Adipose tissue (tissue), 3 donors: ENCODE measurements around the gene LPCAT1. TPM values are rescaled to one million over a fixed set of nuclear protein-coding genes. Genes with fewer than 3 reads are reported as not detected.
"Not testable (repeated sequence)": the region's sequence is repeated elsewhere in the genome, so short reads cannot be mapped to it uniquely, and the experiment has no call there.

Experiments used
- H3K27ac ChIP-seq: one replicate; pipeline ENCODE4 v1.5.1; 2013; ENCODE audit warnings: low read depth, low read length
- WGBS, 3 donors: extraction: QIAGEN DNeasy Blood & Tissue Kit; methylation state at CpG; one replicate each; pipeline ENCODE4 v1.1.7; 2013; 5-methylcytosine and 5-hydroxymethylcytosine counted together
- polyA plus RNA-seq, 3 donors: library from polyadenylated mRNA; stranded (reverse); fragments of 200-250 nt; gene quantifications; one replicate each; pipeline ENCODE4 v1.2.3, GENCODE V29; 2013
- donor health status: healthy with polysubstance abuse.
- donor health status: Bipolar disorder and iron deficiency.
- donor health status: healthy.

LPCAT1 gene
- polyA plus RNA-seq, 3 donors = 7.5 to 21.7 (median 21.0) TPM

GRCh38 chr5:1514819-1515310 lies 8.9 kb downstream of the LPCAT1 start:
- WGBS, 3 donors = 76 to 96% (median 93%) methylated on average over 11 of the region's 11 CpGs
- H3K27ac ChIP-seq = not testable (repeated sequence)

- WGBS, 3 donors = 83 to 89% (median 88%) methylated on average over 30 of the region's 30 CpGs
Observed at GRCh38 chr5:1514027-1514818, 9.5 kb downstream of the LPCAT1 start.

GRCh38 chr5:1513326-1514026 lies 10.3 kb downstream of the LPCAT1 start:
- 53 to 76% (median 53%) methylated on average over 26 of the region's 26 CpGs for WGBS, 3 donors
- no peak overlapping the region for H3K27ac ChIP-seq

More at GRCh38 chr5:1514027-1514818, 9.5 kb downstream of the LPCAT1 start:
- H3K27ac ChIP-seq = no peak overlapping the region

DNA sequence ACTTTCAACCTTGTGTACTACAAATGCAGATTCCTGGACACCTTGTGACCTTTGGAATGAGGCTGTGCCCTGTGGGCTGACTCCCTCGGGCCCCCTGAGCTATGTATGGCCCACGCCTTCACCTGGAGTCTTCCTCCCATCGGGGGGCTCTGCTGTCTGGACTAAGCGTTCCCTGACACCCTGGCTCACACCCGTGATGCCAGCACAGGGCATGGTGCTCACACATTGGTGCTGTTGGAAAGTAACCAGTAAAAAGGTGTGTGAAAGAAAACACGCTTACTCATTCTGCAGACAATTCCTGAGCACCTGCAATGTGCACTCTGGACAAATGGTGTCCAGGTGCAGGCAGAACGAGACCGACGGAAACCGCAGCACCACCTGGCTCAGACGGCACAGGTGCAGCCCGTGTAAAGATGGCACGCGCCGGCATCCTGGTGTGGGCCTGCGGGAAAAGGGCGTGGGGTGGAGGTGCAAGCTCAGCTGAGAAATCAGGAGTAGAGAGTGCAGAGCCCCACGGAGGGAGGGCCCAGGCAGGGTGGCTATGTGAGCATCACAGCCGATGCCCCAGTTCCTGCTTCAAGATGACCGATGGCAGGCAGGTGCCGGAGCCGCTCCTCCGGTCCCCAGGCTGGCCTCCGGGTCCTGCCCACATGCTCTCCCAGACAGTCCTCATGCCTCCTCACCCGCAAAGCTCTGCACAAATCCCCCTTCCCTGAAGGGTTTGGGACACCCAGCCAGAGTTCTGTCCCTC lies 11.0 kb downstream of the LPCAT1 start:
- 90 to 95% (median 93%) methylated on average over 25 of the region's 25 CpGs for WGBS, 3 donors
- no peak overlapping the region for H3K27ac ChIP-seq

GRCh38 chr5:1511651-1512540 lies 11.9 kb downstream of the LPCAT1 start:
- no peak overlapping the region for H3K27ac ChIP-seq
- WGBS, 3 donors = 87 to 90% (median 88%) methylated on average over 21 of the region's 21 CpGs

DNA sequence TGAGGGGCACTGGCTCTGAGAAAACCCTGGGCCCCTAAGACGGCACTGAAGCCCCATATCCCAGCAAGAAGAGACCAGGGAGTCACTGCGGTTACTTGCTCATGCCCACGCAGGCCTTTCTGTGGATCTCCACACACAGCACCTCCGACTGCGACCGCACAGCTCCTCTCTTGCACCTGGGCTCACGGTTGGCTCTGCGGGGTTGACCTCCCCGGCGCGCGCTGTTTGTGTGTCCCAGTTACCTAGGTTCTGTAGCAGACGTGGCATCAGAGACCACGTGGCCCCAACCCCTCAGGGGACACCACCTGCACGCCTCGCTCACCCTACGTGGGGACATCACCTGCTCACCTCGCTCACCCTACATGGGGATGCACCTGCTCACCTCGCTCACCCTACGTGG lies 12.7 kb downstream of the LPCAT1 start:
- no peak overlapping the region for H3K27ac ChIP-seq
- WGBS, 3 donors = 95 to 96% (median 95%) methylated on average over 20 of the region's 20 CpGs

DNA sequence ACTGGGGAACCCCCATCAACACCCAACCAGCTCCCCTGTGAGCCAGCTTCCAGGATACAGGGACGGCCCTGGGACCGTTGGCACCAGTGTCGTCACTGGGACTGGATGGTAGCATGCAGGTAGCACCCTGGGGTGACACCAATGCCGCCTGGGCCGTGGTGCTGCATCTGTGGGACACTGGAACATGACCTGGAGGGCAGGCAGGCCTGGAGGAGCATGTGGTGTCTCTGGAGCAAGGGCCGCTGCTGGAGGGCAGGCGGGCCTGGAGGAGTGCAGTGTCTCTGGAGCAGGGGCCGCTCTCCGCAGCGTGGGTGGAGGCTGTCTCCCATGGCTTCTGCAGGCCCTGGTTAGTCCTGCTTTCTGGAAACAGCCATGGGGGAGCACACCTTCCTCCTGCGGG lies 13.1 kb downstream of the LPCAT1 start:
- WGBS, 3 donors = 93 to 96% (median 93%) methylated on average over 11 of the region's 11 CpGs

GRCh38 chr5:1510151-1510561 lies 13.6 kb downstream of the LPCAT1 start:
- H3K27ac ChIP-seq = no peak overlapping the region
- WGBS, 3 donors = 89 to 92% (median 92%) methylated on average over 18 of the region's 18 CpGs

More for the DNA sequence above, 13.1 kb downstream of the LPCAT1 start:
- no peak overlapping the region for H3K27ac ChIP-seq

GRCh38 chr5:1509346-1510085 lies 14.2 kb downstream of the LPCAT1 start:
- WGBS, 3 donors = 89 to 95% (median 93%) methylated on average over 30 of the region's 30 CpGs
- no peak overlapping the region for H3K27ac ChIP-seq

- no peak overlapping the region for H3K27ac ChIP-seq
- WGBS, 3 donors = 91 to 96% (median 95%) methylated on average over 30 of the region's 30 CpGs
Observed at GRCh38 chr5:1508659-1509290, 15.0 kb downstream of the LPCAT1 start.

DNA sequence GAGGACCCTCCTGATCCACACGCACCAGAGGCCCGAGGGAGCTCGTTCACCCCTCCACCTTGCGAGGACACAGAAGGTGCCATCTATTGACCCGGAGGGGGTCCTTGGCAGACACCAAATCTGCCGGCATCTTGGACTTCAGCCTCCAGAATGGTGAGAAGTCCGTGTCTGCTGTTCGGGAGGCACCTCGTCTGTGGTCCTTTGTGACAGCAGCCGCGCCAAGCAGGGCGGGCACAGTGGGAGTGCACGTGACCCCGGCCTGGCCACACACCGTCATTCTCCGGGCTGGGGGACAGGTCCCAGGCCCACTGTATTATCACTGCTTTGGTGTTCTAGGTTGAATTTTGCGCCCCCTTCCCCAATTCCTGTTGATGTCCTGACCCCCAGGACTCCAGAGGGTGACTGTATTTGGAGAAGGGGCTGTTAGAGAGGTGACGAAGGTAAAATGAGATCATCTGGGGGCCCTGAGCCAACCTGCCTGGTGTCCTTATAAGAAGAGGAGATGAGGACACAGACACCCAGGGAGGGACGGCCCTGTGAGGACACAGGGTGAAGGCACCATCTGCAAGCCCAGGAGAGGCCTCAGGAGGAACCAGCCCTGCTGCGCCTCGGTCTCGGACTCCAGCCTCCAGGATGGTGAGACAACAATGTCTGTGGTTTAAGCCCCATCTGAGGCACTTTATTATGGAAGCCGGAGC lies 15.7 kb downstream of the LPCAT1 start:
- H3K27ac ChIP-seq = no peak overlapping the region
- 95% methylated on average over 20 to 23 of the region's 23 CpGs for WGBS, 3 donors

- 86 to 89% (median 88%) methylated on average over 17 of the region's 17 CpGs for WGBS, 3 donors
- H3K27ac ChIP-seq = no peak overlapping the region
Observed at GRCh38 chr5:1507457-1507856, 16.3 kb downstream of the LPCAT1 start.

DNA sequence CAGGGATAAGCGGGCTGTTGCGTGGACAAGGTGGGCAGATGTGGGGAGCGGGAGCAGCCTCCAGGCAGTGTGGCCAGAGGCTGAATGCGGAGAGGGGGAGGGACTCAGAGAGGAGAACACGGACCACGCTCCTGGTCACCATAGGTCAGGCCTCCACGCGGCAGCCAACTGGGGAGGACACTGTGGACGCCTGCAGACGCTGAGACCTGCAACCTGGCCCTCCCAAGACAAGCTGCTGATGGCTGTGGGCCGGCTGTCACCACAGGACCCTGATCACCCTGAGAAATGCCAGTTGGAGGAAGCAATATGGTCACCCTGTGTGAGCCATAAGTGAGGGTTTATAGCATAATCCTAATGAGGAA lies 16.8 kb downstream of the LPCAT1 start:
- no peak overlapping the region for H3K27ac ChIP-seq
- 92 to 96% (median 94%) methylated on average over 11 of the region's 11 CpGs for WGBS, 3 donors

- WGBS, 3 donors = 82 to 90% (median 86%) methylated on average over 14 to 20 of the region's 20 CpGs
- no peak overlapping the region for H3K27ac ChIP-seq
Observed at GRCh38 chr5:1506242-1507013, 17.3 kb downstream of the LPCAT1 start.

DNA sequence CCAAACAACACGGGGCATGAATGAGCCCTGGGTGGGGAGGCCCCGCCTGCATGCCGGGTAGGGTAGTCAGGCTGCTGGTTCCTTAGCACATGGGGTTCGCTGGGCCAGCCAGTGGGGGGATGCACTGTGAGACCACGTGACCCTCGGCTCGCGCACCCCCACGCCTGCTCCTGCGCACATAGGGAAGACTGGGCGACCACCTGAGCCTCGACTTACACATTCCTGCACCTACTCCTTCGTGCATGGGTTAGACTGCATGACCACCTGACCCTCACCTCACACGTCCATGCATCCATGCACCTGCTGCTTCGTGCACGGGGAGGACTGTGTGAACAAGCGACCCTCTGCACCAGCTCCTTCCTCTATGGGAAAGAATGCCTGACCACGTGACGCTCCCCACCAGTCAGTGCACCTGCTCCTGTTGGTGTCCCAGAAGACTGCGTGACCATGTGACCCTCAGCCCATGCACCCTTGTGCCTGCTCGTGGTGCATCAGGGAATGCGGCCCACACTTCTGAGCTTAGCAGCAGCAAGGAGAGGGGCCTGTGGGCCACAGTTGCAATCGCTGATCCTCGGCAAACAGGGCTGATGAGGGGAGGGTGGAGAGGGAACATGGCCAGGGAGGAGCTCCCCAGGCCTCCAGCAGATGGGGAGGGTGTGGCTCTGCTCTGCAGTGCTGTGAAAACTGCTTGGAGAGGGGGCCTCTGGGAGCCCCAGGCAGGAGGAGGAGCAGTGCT lies 18.1 kb downstream of the LPCAT1 start:
- H3K27ac ChIP-seq = no peak overlapping the region
- WGBS, 3 donors = 86 to 91% (median 89%) methylated on average over 24 of the region's 24 CpGs
